K562 (cell line): Measurements from ENCODE around the gene PALLD.

ENCODE experiments used
- CAMTA2 ChIP-seq: fragments of 250-450 bp; sonication (Bioruptor Pico); conservative IDR thresholded peaks from 2 replicates; pipeline ENCODE4 v1.5.1; 2022
- CEBPB ChIP-seq: fragments of 450-650 bp; IDR thresholded peaks from 2 replicates; pipeline ENCODE4 v1.6.1; 2016; ENCODE audit warnings: missing genetic modification characterization, missing compliant biosample characterization
- SETDB1 ChIP-seq: IDR thresholded peaks from one replicate; pipeline ENCODE4 v1.6.1; 2012; ENCODE audit warnings: low read length, control low read depth, inconsistent platforms
- ZNF217 ChIP-seq: sonication (generic); formaldehyde crosslinking; IDR thresholded peaks from 2 replicates; pipeline ENCODE4 v1.8.0; 2022; ENCODE audit warnings: mild to moderate bottlenecking, missing genetic modification reagents

- TF ChIP-seq CEBPB = no peak
- TF ChIP-seq CAMTA2 (CRISPR knock-in tag) = no peak
- no peak for TF ChIP-seq ZNF217
- TF ChIP-seq SETDB1 = no peak
These were observed 125.1 kb downstream of the PALLD start for GRCh38 chr4:168621806-168622589.
